ENCODE measurements around the gene NRCAM. TPM values are rescaled to one million over a fixed set of nuclear protein-coding genes. Genes with fewer than 3 reads are reported as not detected.

NRCAM gene
- total RNA-seq, 1 donor from 2014 or later, result 2.0 TPM

DNA sequence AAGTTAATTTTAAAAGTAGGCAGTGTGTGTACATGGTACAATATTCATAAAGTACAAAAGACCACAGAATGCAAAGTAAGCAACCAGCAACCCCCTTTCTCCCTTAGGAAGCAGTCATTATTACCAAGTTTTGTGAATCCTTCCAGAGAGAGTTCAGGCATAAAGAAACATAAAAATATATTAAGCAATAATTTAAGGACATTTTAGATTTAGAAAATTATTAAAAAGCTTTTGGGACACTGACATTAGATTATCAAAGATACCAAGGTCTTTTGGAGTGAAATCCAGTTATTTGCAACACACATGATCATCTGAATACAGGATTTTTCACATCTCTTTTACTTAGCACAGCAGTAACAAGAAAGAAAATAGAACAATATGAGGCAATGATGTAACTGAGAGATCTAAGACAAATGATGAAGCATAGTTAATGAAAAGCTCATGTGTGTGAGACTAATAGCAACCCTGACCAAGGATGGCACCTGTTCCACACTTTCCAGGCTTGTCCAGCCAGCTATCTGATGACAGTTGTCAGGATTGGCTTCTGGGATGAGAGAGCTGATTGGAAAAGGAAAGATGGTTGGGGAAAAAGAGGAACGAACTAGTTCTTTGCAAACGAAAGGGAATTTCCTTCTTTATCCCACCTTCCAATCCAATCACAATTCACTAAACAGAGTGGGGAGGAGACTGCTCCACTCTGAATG, 210.6 kb downstream of the NRCAM start:
- intact Hi-C loops (cut with DNase I), result no loop called here
- DNase-seq (no peak), ATAC-seq (no peak)
- no peaks in the 10 kb centered on the region for H3K9me3 ChIP-seq
- no peaks in the 10 kb centered on the region for H3K36me3 ChIP-seq
- H3K27ac ChIP-seq, result no peak overlapping the region
- TF ChIP-seq, protein P1, sequence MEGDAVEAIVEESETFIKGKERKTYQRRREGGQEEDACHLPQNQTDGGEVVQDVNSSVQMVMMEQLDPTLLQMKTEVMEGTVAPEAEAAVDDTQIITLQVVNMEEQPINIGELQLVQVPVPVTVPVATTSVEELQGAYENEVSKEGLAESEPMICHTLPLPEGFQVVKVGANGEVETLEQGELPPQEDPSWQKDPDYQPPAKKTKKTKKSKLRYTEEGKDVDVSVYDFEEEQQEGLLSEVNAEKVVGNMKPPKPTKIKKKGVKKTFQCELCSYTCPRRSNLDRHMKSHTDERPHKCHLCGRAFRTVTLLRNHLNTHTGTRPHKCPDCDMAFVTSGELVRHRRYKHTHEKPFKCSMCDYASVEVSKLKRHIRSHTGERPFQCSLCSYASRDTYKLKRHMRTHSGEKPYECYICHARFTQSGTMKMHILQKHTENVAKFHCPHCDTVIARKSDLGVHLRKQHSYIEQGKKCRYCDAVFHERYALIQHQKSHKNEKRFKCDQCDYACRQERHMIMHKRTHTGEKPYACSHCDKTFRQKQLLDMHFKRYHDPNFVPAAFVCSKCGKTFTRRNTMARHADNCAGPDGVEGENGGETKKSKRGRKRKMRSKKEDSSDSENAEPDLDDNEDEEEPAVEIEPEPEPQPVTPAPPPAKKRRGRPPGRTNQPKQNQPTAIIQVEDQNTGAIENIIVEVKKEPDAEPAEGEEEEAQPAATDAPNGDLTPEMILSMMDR (IDR thresholded peaks at IDR 0.05), result no peak
- no peaks in the 10 kb centered on the region for H3K4me1 ChIP-seq
- no peak overlapping the region for H3K4me3 ChIP-seq
- H3K27me3 ChIP-seq, result no peaks in the 10 kb centered on the region

DNA sequence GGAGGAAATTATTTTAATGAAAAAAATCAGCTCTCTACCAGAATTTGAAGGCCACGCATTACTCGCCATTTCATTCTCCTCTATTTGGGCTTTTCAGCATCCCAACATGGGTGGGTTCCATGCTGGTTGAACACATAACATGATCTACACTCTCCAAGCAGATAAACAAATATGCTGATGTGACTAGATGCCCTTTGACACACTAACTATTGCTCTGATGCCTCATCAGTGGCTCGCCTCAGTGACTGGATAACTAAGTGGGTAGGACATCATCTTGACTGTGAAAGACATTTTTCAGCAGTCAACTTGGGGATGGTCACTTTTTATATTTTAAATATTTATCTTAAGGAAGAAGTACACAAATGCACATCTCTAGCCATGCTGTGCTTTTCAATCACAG, 212.1 kb downstream of the NRCAM start:
- intact Hi-C loops (cut with DNase I), result no loop called here
- Histone ChIP-seq H3K4me3 (no peak overlapping the region), H3K9me3 (no peaks in the 10 kb centered on the region), H3K36me3 (no peaks in the 10 kb centered on the region), H3K27me3 (no peaks in the 10 kb centered on the region), H3K4me1 (no peaks in the 10 kb centered on the region), H3K27ac (no peak overlapping the region)
- ATAC-seq, result no peak
- no peak for DNase-seq
- TF ChIP-seq, protein P1 (IDR thresholded peaks at IDR 0.05), result no peak

DNA sequence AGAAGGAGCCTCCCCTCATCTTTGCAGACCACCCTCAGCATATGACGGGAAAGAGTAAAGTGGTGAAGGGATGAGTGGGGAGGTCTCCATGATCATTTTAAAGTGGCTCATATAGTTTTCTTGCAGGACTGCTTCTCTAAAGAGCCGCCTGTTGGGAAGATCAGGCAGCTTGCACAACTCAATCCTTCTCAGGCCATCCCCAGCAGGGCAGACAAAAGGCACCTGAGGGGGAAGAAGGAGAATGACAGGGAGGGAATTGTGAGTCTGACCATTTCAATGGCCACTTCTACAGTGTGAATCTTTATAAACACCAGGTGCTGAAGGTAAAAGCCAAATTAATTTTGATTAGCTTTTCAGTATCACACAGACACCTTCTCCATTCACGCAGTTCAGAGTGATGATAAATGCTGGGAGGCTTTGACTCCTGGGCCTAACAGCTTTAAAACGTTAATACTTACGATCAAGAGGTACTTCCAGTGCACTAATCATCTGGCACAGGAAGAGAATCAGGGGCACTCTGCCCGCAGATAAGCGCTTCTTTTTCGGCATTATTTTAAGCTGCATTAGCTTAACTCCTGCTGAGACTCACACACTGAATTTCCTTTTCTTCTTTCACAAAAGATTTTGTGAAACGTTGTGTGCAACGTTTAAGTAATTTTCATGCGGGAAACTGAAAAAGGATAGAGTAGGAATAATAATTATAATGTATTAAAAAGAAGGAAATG, 216.6 kb downstream of the NRCAM start:
- TF ChIP-seq, protein P1 (IDR thresholded peaks at IDR 0.05), result no peak
- no peak overlapping the region for H3K4me3 ChIP-seq
- no peaks in the 10 kb centered on the region for H3K27me3 ChIP-seq
- DNase-seq (no peak), ATAC-seq (no peak)
- H3K9me3 ChIP-seq, result no peaks in the 10 kb centered on the region
- intact Hi-C loops (cut with DNase I), result no loop called here
- no peak overlapping the region for H3K27ac ChIP-seq
- no peaks in the 10 kb centered on the region for H3K4me1 ChIP-seq
- no peaks in the 10 kb centered on the region for H3K36me3 ChIP-seq

DNA sequence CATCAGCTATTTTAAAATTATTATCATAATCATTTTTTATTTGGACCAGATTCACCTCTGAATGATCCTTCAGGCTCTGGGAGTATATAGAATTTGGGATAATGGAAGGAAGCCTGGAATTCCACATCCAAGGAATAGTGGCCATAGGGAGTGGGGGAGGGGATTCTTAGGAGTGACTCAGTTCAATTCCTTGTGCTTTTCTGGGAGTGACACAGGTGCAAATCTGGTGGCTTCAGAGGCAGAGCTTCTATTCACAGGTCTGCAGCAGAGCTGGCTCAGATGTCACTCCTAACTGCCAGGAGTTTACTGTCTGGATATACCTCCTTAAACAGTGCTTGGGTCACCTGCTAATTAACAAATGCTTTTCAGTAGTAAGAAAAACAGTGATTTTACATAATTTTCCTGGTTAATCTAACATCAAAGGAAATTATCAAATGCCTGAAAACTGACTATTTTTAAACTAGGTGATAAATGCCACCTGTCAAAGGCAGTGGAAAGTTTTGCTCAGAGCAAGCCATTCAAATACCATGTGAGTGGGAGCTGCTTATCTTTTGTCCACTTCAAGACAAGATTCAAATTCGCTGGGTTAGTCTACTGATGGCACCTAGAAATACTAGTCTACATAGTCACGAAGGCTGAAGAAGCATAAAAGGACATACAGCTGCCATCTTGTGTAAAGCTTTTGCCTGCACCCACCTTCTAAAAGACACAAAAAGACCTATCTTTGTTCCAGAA, 219.4 kb downstream of the NRCAM start:
- H3K27ac ChIP-seq, result no peak overlapping the region
- TF ChIP-seq, protein P1 (IDR thresholded peaks at IDR 0.05), result no peak
- no peaks in the 10 kb centered on the region for H3K36me3 ChIP-seq
- ATAC-seq (no peak), DNase-seq (no peak)
- intact Hi-C loops (cut with DNase I), result no loop called here
- H3K4me1 ChIP-seq, result no peaks in the 10 kb centered on the region
- no peaks in the 10 kb centered on the region for H3K27me3 ChIP-seq
- no peak overlapping the region for H3K4me3 ChIP-seq
- no peaks in the 10 kb centered on the region for H3K9me3 ChIP-seq

DNA sequence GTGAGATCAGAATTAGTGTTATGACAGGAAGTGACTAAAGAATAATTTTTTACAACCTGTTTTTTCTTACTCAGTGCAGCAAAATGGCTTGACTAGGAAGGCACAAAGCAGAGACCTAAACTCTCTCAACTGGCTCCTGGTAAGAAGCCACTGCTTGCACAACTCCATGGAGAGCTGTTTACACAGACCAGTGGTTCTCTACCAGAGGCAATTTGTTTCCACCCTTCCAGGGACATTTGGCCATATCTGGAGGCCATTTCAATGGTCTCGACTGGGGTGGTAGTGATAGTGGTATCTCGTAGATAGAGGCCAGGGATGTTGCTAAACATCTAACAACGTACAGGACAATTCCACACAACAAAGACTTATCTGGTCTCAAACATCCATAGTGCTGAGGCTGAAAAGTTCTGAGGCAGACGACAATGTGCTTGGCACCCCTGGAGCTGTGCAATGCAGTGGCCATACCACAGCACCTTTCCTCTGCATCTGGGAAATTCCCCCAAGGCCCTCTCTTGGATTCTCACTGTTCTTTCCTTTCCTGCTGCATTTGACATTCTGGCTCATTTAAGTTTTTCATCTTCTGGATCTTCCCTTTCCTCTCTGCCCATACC, 220.7 kb downstream of the NRCAM start:
- Histone ChIP-seq H3K27me3 (no peaks in the 10 kb centered on the region), H3K4me3 (no peak overlapping the region), H3K36me3 (no peaks in the 10 kb centered on the region), H3K4me1 (no peaks in the 10 kb centered on the region), H3K27ac (no peak overlapping the region), H3K9me3 (no peaks in the 10 kb centered on the region)
- TF ChIP-seq, protein P1 (IDR thresholded peaks at IDR 0.05), result no peak
- ATAC-seq, result no peak
- intact Hi-C loops (cut with DNase I), result no loop called here
- no peak for DNase-seq

Data from upper lobe of right lung (tissue), 1 donor.